NCI-H510A treated with DMSO at 0.1 percent for 48 hours (cell line): ENCODE measurements around the gene P4HTM.
A peak's percentile ranks its signal among the peaks of the same experiment; 100 is the strongest.

Source experiments
- DNase-seq: peaks from one replicate; lab custom pipeline; 2025; lab: John Stamatoyannopoulos, UW

P4HTM gene, protein sequence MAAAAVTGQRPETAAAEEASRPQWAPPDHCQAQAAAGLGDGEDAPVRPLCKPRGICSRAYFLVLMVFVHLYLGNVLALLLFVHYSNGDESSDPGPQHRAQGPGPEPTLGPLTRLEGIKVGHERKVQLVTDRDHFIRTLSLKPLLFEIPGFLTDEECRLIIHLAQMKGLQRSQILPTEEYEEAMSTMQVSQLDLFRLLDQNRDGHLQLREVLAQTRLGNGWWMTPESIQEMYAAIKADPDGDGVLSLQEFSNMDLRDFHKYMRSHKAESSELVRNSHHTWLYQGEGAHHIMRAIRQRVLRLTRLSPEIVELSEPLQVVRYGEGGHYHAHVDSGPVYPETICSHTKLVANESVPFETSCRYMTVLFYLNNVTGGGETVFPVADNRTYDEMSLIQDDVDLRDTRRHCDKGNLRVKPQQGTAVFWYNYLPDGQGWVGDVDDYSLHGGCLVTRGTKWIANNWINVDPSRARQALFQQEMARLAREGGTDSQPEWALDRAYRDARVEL

DNA sequence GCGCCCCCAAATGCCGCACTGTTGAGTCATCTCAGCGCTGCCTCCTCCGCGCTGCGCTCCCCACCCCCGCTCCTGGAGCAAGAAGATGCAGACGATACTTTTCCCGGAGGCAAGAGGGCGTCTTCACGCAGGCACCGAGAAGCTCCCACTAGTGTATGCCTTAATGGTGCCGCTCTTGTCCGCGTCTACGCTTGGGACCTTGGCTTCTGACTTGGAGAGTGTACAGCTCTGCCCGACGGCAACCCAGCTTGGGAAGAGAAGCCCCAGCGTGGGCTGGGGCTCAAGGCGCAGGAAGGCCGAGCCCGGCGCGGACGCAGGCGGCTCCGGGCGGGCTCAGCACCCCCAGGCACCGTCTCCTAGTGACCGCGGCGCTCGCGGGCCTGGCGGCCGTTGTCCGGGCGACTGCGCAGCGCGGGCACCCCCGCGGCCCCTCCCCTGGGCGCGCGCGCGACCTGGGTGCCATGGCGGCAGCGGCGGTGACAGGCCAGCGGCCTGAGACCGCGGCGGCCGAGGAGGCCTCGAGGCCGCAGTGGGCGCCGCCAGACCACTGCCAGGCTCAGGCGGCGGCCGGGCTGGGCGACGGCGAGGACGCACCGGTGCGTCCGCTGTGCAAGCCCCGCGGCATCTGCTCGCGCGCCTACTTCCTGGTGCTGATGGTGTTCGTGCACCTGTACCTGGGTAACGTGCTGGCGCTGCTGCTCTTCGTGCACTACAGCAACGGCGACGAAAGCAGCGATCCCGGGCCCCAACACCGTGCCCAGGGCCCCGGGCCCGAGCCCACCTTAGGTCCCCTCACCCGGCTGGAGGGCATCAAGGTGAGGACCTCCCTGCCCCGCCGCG lies at the start of gene P4HTM:
P4HTM (plus strand) TSS at position 446 of the 840 bp plus-strand sequence; CDS start at position 462, 16 bp downstream.
- DNase-seq, result peak; percentile 54

DNA sequence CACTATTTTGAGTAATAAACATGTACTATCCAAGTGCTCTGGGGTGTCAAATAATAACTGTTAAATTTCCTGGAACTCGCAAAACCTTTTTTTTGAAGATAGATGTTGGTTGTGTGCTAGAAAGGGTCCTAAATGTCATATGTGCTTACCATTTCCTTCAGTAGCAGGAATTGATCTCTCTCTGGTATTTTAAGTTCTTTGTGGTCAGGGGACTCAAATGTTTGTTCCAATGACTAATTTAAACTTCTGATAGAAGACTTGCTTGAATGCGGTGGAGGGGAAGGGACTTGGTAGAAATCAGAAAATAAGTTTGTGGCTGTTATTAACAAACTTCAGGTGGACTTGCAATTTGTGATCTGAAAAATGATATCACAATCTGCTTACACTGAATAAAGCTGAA lies 44.6 kb upstream of the P4HTM start:
- no peak for DNase-seq

DNA sequence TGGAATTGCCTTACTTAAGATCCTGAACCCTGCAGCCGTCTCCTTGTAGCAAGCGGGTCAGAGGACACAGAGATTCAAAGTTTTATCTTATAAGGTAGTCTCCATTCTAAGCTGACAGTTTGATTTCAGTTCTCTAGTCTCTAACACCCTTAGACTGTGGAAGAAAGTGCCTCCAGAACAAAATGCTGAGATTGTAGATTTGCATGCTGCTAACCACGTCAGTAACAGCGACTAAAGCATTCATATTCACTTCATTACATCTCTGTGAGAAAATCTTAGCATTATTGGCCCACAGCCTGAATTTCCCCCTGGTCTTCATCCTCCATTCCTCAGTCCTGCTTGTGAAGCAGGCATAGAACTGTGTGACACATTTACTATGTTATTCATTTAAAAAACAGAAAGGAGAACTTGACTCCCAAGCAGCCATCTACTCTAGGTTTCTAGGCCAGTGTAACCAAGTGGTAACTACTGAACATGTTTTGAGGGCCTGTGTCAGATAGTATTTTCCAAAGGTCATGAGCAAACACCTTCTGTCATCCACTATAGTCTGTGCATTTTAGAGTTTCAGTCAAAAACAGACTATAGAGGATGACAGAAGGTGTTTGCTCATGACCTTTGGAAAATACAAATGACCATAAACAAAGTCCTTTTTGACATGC lies 44.0 kb upstream of the P4HTM start:
- DNase-seq, result no peak

DNA sequence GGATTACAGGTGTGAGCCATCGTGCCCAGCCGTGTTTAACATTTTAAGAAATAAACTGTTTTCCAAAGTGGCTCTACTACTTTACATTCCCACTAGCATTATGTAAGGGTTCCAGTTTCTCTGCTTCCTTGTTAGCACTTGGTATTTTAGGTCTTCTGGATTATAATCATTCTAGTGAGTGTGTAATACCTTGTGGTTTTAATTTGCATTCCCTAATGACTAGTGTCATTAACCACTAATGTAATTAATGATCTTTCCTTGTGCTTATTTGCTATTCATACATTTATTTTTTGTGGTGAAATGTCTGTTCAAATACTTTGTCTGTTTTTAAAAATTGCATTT lies 40.7 kb upstream of the P4HTM start:
- no peak for DNase-seq

DNA sequence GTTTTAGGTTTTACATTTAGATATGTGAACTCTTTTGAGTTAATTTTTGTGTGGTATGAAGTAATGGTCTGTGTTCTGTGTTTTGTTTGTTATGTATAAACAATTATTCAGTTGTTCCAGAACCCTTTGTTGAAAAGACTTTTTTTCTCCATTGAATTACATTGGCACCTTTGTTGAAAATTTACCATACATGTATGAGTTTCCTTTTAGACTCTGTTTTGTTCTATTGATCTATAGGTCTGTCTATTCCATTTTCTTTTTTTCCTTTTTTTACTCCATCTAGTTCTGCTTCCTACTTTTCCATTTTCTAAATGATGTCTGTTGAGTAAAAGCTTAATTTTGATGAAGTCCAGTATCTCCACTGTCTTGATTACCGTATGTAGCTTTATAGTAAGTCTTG lies 40.0 kb upstream of the P4HTM start:
- no peak for DNase-seq

DNA sequence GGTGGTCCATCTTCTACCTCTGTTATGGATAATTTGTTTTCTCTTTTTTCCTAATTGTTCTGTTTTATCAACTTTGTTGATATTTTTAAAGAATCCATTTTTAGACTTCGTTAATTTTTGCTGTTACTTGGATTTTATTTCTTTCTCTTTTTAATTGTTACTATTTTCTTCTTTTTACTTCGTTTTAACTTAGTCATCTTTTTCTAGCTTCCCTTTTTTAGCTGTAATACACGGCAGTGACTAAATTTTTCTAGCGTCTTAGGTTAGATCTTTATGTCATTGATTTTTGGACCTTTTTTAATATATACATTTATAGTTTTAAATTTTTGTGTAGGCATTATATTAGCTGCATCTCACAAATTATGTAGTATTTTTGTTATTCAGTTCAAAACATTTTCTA lies 38.3 kb upstream of the P4HTM start:
- no peak for DNase-seq

DNA sequence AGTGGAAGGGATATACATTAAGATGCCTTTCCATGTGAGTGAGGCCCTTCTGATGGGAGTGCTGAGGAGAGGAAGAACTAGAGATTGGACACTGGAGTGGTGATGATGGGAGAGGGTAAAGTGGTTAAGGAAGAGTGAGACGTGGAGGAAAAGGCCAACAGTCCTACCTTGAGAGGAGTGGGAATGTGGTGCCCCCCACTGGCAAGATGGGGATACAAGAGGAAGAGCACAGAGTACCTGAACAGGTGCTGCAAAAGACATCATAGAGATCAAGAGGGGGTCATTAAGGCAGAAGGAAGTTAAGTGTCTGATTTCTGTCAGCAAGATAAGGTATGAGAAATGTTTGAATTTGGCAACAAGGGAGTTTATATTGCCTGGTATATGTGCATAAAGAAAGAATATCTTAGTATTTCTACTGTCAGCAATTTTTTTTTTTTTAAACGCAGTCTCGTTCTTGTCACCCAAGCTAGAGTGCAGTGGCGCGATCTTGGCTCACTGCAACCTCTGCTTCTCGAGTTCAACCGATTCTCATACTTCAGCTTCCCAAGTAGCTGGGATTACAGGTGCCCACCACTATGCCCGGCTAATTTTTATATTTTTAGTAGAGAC lies 37.4 kb upstream of the P4HTM start:
- peak; percentile 15 for DNase-seq

DNA sequence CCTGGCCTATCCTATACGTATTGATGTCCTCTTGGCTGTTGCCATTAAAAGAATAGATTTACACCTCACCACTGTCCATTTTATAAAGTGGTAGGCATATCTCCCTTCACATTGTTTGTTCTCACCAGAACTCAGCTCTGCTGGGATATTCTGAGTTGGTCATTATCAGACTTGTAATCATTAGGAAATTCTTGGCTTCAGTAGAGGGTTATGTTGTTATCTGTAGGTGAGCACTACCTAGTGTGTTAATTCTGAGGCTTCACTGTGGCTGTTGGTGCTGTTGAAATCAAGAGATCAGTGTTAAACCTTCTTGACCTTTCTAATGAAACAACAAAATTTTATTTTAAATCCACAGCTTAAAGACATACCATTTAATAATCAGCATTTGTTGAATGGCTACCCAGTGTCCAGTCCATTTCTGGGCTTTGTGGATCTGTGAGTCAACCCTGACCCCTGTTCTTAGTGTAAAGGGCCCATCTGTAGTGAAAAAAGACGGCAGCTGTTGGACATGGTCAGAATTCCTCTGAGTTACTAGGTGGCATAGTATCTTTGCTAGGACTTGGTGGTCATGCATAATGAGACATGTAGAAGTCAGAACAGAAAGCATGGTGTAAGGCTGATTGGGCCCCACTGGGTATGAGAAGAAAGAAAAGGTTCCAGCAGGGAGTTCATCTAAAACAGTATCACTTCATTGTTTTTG lies 32.9 kb upstream of the P4HTM start:
- DNase-seq, result no peak

DNA sequence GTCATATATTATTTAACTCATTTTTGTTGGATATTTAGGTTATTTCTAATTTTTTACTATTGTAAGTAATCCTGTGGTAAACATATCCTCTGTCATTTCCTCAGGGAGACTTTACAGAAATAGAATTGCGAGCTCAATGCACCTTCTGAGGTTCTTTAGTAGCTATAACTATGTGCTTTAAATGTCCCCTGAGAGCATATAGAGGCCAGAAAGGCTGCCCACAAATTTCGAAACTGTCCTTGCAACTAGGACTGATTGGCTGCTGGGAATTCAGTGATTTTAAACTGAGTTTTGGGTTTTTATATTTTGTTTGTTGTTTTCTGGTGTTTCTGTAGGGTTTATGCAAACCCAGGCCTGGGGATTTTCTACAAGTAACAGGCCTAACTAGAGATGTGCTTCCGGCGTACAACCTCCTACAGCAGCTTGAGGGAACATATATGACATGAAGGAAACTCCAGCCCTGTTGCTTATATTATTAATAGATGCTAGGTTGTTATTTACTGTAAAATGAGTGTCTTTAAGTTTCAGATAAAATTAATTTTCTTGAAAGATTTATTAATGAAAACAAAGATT lies 29.1 kb upstream of the P4HTM start:
- no peak for DNase-seq

DNA sequence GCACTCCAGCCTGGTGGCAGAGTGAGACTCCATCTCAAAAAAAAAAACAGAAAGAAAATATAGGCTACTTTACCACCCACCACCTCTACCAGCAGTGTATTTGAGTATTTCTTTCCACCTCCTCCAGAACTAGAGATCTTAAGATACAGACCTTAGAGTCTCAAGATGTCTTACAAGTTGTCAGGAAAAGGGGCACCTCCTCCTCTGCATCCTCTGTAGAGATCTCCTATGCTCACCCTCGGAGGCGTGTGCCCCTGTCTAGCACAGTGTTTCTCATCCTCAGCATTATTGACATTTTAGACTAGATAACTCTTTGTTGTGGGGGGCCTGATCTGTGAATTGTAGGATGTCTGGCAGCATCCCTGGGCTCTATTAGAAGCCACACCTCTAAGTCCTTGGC lies 27.7 kb upstream of the P4HTM start:
- no peak for DNase-seq

DNA sequence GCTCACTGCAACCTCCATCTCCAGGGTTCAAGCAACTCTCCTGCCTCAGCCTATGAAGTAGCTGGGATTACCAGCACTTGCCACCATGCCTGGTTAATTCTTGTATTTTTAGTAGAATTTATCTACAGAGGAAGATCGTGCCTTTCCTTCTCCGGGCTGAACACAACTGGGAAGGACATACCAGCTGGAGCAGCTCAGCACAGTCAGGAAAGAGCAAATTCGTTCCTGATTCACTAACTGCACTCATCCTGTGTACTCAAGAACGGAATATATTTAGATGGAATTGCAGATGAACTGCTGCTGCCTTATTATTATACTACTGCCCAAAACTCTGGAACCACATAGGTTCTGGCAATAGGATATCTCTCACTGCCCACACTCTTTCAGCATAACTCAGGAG lies 27.1 kb upstream of the P4HTM start:
- no peak for DNase-seq

DNA sequence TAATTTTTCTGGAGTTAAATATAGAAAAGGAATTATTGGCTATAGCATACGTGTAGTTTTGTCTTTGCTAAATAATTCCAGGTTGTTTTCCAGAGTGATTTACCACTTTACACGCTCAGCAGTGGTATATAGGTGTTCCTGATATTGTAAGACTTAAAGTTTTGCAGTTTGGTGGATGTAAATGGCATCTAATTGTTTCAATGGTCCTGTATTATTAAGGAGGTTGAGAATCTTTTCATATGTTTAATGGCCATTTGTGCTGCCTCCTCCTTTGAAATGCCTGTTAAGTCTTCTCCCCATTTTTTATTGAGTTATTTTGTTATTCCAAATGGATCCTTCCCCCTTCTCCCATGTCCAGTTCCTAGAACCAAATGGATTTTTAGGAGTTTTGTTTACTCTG lies 26.4 kb upstream of the P4HTM start:
- no peak for DNase-seq

DNA sequence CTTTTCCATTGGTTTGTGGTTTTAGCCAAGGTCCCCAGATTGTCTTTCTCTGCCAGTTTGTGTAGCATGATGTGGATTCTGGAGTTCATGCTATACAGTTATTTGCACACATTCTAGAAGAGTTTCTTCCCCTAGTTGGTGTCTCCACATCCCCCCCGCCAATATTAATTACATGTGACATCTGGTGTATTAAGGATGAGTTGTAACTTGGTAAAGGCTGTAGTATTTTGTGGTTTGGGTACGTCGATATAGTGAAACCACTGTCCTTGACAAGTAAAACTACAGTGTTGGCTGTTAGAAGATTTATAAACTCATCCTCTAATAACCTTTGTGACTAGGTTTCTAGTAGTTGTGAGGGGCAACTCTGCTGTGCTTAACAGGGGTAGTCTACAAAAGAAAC lies 23.7 kb upstream of the P4HTM start:
- no peak for DNase-seq

DNA sequence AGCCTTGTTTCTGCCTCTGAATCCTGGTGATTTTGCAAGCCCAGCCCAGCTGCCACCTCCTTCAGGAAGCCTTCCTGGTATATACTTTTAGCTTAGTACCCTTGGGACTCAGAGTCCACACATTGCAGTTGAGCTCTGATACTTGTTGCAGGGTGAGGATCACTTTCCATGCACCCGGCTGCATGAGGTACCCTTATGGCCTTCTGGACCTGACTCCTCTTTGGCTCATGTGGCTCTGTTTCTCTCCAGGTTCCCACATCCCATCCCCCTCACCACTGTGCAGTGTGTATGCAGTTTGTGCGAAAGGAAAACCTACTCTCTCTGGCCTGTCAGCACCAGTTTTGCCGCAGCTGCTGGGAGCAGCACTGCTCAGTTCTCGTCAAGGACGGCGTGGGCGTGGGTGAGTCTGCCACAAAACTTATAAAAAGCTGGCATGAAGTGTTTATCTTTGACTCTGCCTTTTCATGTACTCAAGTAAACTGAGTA lies 23.1 kb upstream of the P4HTM start:
- no peak for DNase-seq

DNA sequence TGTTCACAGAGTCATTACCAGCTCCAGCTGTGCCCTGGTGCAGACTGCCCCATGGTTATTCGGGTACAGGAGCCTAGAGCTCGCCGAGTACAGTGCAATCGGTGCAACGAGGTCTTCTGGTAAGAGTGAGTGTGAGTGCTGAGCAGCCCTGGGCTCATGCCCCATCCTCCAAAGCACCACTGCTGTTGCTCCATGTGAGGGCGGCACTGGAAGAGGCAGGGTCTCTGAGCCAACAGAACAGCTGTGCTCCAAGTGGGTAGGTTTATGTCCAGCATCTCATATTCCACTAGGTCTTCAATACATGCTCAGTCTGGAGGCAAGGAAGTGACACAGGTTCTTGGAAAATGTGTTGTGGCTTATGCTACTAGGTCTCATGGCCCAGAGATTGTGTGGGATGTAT lies 19.5 kb upstream of the P4HTM start:
- no peak for DNase-seq

DNA sequence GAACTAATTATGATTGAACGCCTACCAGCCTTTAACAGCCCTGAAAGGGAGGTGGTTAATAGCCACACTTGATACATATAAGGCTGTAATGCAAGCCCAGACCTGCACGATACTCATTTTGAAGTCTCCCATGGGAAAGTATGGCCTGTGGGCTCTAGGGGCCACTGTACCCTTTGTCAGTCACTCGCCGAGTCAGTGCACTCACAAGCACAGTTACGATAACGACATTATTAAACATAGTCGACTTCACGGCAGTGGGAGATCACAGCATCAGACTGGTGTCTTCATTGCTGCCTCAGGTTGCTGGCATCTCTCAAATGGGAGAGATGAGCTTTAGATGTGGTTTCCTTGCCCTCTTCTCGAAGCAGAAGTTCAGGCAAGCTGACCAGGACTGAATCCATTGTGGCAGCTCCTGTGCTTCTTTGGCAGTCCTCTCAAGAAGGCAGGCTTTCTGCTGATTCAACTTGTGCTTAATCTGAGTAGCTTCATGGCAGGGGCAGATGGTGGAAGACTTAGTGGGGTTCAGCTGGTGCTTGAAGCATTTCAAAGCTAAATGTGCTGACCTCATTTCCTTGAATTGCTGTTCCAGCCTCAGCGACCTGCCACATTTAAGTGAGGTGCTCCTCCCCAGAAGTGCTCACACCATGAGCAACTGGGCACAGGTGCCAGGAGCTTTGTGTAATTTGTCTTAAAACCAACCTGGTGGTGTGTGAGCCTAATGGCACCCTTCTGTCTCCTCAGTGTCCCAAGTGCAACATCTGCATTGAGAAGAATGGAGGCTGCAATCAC lies 15.8 kb upstream of the P4HTM start:
- no peak for DNase-seq

DNA sequence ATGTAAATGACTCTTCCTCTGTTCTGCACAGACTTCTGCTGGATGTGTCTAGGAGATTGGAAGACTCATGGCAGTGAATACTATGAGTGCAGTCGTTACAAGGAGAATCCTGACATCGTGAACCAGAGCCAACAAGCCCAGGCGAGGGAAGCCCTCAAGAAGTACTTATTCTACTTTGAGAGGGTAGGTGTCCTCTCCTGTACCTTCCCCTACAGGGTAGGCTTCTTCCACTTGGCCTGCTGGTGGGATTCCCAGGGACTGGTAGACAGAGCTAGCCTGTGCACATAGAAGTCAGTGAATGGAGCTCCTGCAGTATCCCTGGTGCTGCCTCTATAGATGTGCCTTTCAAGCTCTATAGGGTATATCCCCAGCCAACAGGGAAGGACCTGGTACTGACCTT lies 10.6 kb upstream of the P4HTM start:
- DNase-seq, result no peak

DNA sequence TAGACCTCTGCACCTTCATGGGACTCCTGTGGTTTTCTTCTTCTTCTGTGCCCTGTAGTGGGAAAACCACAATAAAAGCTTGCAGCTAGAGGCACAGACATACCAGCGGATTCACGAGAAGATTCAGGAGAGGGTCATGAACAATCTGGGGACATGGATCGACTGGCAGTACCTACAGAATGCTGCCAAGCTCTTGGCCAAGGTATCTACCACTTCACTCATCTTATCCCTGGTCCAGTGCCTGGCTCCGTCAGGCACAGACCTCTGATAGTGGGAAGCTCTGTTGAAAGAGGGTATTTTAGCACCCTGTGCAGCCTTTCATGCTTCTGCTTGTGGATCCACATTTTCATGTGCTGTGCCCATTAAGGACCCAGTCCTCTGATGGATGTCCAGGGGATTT lies 9.7 kb upstream of the P4HTM start:
- DNase-seq, result no peak

DNA sequence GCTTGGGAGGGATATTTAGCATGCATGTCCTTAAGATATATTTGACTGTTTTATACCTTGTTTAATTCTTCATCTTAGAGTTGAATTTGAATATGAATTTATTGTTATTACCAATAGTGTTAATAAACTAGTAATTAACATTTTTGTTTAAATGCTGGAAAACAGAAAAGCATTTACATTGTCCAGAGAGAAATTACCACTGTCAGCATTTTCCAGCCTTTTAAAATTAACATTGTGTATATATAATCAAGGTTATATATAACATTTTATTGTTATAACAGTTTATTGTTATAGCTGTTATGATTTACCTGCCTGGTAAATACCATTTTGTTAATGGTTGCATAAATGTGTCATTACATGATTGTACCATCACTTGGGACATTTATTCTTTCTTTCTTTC lies 8.0 kb upstream of the P4HTM start:
- DNase-seq, result no peak

DNA sequence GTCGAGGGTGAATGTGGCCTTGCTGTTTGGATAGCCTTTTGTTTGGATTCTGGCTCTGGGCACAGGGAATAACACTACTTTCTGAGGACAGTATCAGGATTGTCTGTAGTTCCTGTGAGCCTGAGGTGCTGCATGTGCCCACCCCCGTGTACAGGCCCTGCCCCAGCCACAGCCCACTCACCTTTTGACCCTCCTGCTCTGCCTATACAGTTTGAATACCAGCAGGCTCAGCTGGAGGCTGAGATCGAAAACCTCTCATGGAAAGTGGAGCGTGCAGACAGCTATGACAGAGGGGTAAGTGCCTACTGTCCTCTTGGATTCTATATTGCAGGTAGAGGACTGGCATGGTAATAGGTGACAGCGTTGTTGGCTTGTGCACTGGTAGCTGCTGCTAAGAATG lies 7.4 kb upstream of the P4HTM start:
- no peak for DNase-seq
